Left ventricle myocardium inferior (tissue), 1 donor: ENCODE data around the gene OR4L1. TPM values are rescaled to one million over a fixed set of nuclear protein-coding genes. Genes with fewer than 3 reads are reported as not detected.

Source experiments
- DNase-seq: peaks from one replicate; pipeline ENCODE4 v3.0.0-alpha.2; 2020
- H3K27ac ChIP-seq: fragments of 200-600 bp; replicated peaks from 2 replicates; pipeline ENCODE4 v1.8.0; 2021
- H3K27me3 ChIP-seq: fragments of 200-600 bp; 2 replicates; pipeline ENCODE4 v1.8.0; 2021; ENCODE audit warnings: low read depth
- H3K36me3 ChIP-seq: fragments of 200-600 bp; 2 replicates; pipeline ENCODE4 v1.8.0; 2021
- H3K4me1 ChIP-seq: fragments of 200-600 bp; 2 replicates; pipeline ENCODE4 v1.8.0; 2021
- H3K4me3 ChIP-seq: fragments of 200-600 bp; 2 replicates; pipeline ENCODE4 v1.8.0; 2021; ENCODE audit warnings: mild to moderate bottlenecking, moderate library complexity
- H3K9me3 ChIP-seq: fragments of 200-600 bp; replicated peaks from 2 replicates; pipeline ENCODE4 v1.8.0; 2021
- CTCF ChIP-seq: fragments of 200-600 bp; IDR thresholded peaks from 2 replicates; pipeline ENCODE4 v1.8.0; 2021; ENCODE audit warnings: antibody characterized with exemption, mild to moderate bottlenecking, borderline replicate concordance
- intact Hi-C: fragments of 100-400 bp; cut with micrococcal nuclease; formaldehyde crosslinking; loops from one replicate; pipeline ENCODE4 v1.11.0; 2022
- long read RNA-seq: library from polyadenylated mRNA; unstranded; transcript quantifications from one replicate; pipeline ENCODE4 v2.0.0, GENCODE V29; 2021
- total RNA-seq: library from RNA; stranded (reverse); fragmentation: NEBNext Ultra II Directional; extraction: Animal tissue kit (Norgen Biotek cat#: 25700); gene quantifications from one replicate; pipeline ENCODE4 v1.2.1, GENCODE V29; 2021
- donor health status: DM: no; HTN: yes; CAD: no; lungs with severe emphysema.

The OR4L1 gene, protein sequence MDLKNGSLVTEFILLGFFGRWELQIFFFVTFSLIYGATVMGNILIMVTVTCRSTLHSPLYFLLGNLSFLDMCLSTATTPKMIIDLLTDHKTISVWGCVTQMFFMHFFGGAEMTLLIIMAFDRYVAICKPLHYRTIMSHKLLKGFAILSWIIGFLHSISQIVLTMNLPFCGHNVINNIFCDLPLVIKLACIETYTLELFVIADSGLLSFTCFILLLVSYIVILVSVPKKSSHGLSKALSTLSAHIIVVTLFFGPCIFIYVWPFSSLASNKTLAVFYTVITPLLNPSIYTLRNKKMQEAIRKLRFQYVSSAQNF
- total RNA-seq: not detected
- long read RNA-seq: 0 reads

GRCh38 chr14:20059745-20060144, at the start of gene OR4L1:
Gene OR4L1, plus strand, starts transcription at chr14:20060045. Its CDS starts 0 bp downstream, at chr14:20060045.
- no peak within 1 kb of the TSS for H3K27ac ChIP-seq
- H3K9me3 ChIP-seq: peaks cover 2% of the 10 kb centered on the region
- intact Hi-C loops: no loop called here
- no peaks in the 10 kb centered on the region for H3K27me3 ChIP-seq
- TF ChIP-seq CTCF: no peak
- H3K36me3 ChIP-seq: no peaks in the 10 kb centered on the region
- no peak for DNase-seq
- H3K4me1 ChIP-seq: no peaks in the 10 kb centered on the region
- H3K4me3 ChIP-seq: no peak within 1 kb of the TSS

DNA sequence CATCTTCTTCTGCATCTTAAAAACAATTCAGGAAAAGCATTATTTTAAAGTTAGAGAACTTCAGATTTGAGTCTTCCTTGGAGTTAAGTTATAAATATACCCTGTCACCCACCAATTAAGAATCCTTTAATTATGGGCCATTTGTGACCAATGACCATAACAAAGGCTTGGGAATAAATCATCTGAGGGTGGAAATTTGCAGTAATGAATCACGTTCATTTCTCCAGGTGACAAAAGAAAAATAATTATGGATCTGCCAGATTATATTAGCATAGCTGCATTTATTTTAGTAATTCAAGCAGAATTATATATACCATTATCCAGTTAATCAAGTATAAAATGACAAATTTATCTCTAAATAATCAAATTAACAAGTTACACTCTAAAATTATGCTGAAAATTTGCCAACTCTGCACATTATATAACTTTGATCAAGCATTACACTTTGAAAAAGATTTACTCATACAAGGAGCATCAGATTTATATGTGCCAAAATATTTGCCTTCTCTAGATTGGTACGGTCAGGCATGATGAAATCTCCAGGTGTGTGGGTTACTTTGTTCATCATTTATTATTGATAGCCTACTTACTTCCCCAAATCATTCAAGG, 40.5 kb upstream of the OR4L1 start, which contains the start of gene OR4K14:
TSS of gene OR4K14 (minus strand) at position 51 of the 609 bp plus-strand sequence. CDS start 4,114 bp downstream, outside the sequence.
- Histone ChIP-seq H3K9me3 (peaks cover 5% of the 10 kb centered on the region), H3K36me3 (no peaks in the 10 kb centered on the region), H3K4me1 (no peaks in the 10 kb centered on the region), H3K27me3 (no peaks in the 10 kb centered on the region), H3K27ac (no peak within 1 kb of the TSS), H3K4me3 (no peak within 1 kb of the TSS)
- TF ChIP-seq CTCF: no peak
- intact Hi-C loops: no loop called here
- DNase-seq: no peak

- TF ChIP-seq CTCF: no peak
- no peak overlapping the region for H3K27ac ChIP-seq
- no peaks in the 10 kb centered on the region for H3K36me3 ChIP-seq
- H3K4me1 ChIP-seq: no peaks in the 10 kb centered on the region
- H3K9me3 ChIP-seq: peaks cover 11% of the 10 kb centered on the region
- H3K27me3 ChIP-seq: no peaks in the 10 kb centered on the region
- no peak overlapping the region for H3K4me3 ChIP-seq
- intact Hi-C loops: no loop called here
- no peak for DNase-seq
Observed at GRCh38 chr14:20031058-20031457, 28.8 kb upstream of the OR4L1 start.

- H3K9me3 ChIP-seq: peaks cover 8% of the 10 kb centered on the region
- no peak for DNase-seq
- TF ChIP-seq CTCF: no peak
- no peaks in the 10 kb centered on the region for H3K27me3 ChIP-seq
- no peak overlapping the region for H3K27ac ChIP-seq
- no peaks in the 10 kb centered on the region for H3K36me3 ChIP-seq
- no peaks in the 10 kb centered on the region for H3K4me1 ChIP-seq
- H3K4me3 ChIP-seq: no peak overlapping the region
- intact Hi-C loops: no loop called here
Observed at GRCh38 chr14:20035449-20035848, 24.4 kb upstream of the OR4L1 start.

DNA sequence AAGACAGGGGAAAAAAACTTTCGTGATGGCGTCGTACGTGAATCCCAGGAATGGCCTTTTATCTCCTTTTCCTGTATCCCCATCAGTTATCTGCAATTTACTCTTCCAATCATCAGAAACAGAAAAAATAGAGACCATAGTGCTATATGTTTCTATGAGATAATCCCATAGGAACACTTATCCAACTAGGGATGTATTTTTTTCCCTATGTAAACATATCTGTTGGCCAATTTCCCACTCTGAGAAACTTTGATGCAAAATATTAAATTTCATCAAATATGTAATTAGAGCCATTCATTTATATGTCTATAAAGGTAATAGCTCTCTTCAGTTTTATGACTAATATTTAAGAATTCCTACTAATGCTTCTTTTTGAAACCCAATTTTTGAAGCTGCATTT, 23.9 kb upstream of the OR4L1 start, which contains the start of gene OR4K13:
TSS of gene OR4K13 (minus strand) at position 101 of the 400 bp plus-strand sequence. CDS start 1,280 bp downstream, outside the sequence.
- no peak for DNase-seq
- Histone ChIP-seq H3K9me3 (peaks cover 8% of the 10 kb centered on the region), H3K27me3 (no peaks in the 10 kb centered on the region), H3K4me1 (no peaks in the 10 kb centered on the region), H3K36me3 (no peaks in the 10 kb centered on the region), H3K27ac (no peak within 1 kb of the TSS), H3K4me3 (no peak within 1 kb of the TSS)
- intact Hi-C loops: no loop called here
- no peak for TF ChIP-seq CTCF
